H54 (cell line): Measurements from ENCODE around the gene RLIM.

ENCODE experiments used
- DNase-seq: peaks from one replicate; pipeline ENCODE4 v3.0.0; 2011; ENCODE audit warnings: low spot score, mixed read lengths; ENCODE audit not compliant: insufficient read length
- FAIRE-seq: peaks from 3 replicates; lab custom pipeline; 2011; peaks lifted over from hg19 to GRCh38; lab: Jason Lieb, UNC
- POLR2A ChIP-seq: IDR thresholded peaks from 2 replicates; pipeline ENCODE4 v1.6.1; 2011; ENCODE audit warnings: low read depth, mild to moderate bottlenecking, low read length

The RLIM gene

GRCh38 chrX:74578137-74578536 lies 36.3 kb downstream of the RLIM start:
- no peak for TF ChIP-seq POLR2A
- DNase-seq (no peak), FAIRE-seq (no peak)

- FAIRE-seq (no peak), DNase-seq (no peak)
- no peak for TF ChIP-seq POLR2A
Observed at GRCh38 chrX:74557378-74557777, 57.0 kb downstream of the RLIM start.

GRCh38 chrX:74551934-74552333 lies 62.5 kb downstream of the RLIM start:
- DNase-seq, result no peak
- no peak for FAIRE-seq
- TF ChIP-seq POLR2A, result no peak

- TF ChIP-seq POLR2A, result no peak
- FAIRE-seq, result peak; percentile 61
Observed at GRCh38 chrX:74550295-74550802, 64.1 kb downstream of the RLIM start.

DNA sequence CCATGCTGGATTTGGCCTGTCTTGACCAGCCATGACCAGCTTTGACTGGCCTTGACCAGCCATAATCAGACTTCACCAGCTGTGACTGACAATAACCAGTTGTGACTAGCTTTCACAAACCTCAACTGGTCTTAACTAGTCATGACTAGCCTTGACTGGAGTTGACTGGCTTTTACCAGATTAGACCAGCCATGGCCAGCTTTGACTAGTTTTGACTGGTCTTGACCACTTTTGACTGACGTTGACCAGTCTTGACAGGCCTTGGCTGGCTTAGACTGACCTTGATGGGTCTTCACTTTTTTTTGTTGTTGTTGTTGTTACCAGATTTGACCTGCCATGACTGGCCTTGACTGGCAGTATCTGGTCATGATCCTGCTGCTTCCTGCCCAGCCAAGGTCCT lies 67.4 kb downstream of the RLIM start:
- FAIRE-seq (no peak), DNase-seq (no peak)
- TF ChIP-seq POLR2A, result no peak

More at GRCh38 chrX:74550295-74550802, 64.1 kb downstream of the RLIM start:
- peak; percentile 23 for DNase-seq

- no peak for TF ChIP-seq POLR2A
- DNase-seq (no peak), FAIRE-seq (no peak)
Observed at GRCh38 chrX:74545880-74546523, 68.4 kb downstream of the RLIM start.

- no peak for DNase-seq
- no peak for TF ChIP-seq POLR2A
- no peak for FAIRE-seq
Observed at GRCh38 chrX:74540635-74541249, 73.7 kb downstream of the RLIM start.

- FAIRE-seq (no peak), DNase-seq (no peak)
- TF ChIP-seq POLR2A, result no peak; the same call in 1 of the 2 replicates
Observed at GRCh38 chrX:74536832-74537371, 77.5 kb downstream of the RLIM start.

GRCh38 chrX:74536152-74536831 lies 78.1 kb downstream of the RLIM start:
- peak; percentile 15 for FAIRE-seq
- peak; percentile 18; the same call in 1 of the 2 replicates for TF ChIP-seq POLR2A
- DNase-seq, result peak; percentile 48

GRCh38 chrX:74535408-74536151 lies 78.8 kb downstream of the RLIM start:
- no peak for TF ChIP-seq POLR2A
- FAIRE-seq (no peak), DNase-seq (peak; percentile 52)
